ENCODE results near the gene WEE2.

DNA sequence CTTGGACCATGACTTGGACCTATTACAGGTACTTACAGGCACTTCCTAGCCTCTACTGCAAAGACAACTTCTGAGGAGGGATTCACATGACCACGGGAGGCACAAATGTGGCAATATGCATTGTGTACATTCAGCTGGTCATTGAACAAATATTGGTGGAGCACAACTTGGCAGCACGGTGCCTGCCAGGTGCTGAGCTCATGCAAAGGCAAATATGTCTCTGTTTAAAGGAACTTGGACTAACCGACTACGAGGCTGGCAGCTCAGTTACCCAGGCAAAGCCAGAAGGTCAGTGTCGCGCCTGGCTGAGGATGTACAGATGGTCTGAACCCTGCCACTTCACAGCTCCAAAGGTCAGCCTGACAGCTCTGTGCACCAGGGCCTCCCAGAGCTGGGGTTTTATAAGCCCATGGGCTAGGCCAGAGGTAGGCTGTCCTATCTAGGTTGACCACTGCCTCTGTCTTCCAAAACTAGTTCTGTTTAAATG lies 12.3 kb upstream of the WEE2 start:
- TF ChIP-seq CTCF (IDR thresholded peaks at IDR 0.05; ENCODE audit: low read depth, low read length) (no peak), EZH2phosphoT487 (IDR thresholded peaks at IDR 0.05; ENCODE audit: low read depth) (no peak)
